Measurements from ENCODE around the gene PFN1. TPM values are rescaled to one million over a fixed set of nuclear protein-coding genes. Genes with fewer than 3 reads are reported as not detected.
A peak's percentile ranks its signal among the peaks of the same experiment; 100 is the strongest.

The PFN1 gene
- total and polyA plus RNA-seq, 8 donors: 63.6 to 195 (median 138) TPM

DNA sequence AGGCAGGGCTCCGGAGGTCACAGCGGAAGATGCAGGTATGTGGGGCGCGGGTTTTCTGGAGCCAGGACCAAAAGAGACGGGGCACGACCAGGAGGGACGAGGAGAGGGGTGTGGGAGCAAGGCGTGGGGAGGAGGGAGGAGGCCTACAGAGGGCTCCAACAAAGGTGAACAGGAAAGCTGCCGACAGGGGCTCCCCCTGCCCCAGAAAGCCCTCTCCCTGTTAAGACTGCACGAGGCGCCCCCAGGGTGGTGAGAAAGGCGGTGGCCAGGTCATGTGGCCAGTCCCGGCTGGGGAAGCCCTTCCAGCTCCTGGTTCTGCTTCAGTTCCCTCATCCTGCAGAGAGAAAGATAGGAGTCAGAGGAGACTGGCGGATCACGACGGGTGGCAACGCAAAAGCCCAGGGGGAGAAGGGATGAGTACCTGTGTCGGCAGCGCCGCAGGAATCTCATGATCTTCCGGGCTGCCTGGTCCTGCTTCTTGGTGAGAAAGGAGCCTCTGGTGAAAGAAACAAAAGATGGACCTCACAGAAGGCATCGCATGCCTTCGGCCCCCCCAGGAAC lies 20.2 kb upstream of the PFN1 start:
- Histone ChIP-seq H3K4me3 (peak overlapping the region; percentile 37 to 74 (median 61)), H3K27me3 (no peaks in the 10 kb centered on the region), H3K4me1 (peaks cover 0 to 19% (median 10%) of the 10 kb centered on the region in 3 donors), H3K27ac (peak overlapping the region; percentile 88 to 96 (median 92)), H3K36me3 (peaks cover 0 to 9% (median 0%) of the 10 kb centered on the region in 3 donors), H3K9me3 (no peaks in the 10 kb centered on the region)
- DNase-seq: peak in 1 of 6 donors; percentile 52
- TF ChIP-seq, protein P1, sequence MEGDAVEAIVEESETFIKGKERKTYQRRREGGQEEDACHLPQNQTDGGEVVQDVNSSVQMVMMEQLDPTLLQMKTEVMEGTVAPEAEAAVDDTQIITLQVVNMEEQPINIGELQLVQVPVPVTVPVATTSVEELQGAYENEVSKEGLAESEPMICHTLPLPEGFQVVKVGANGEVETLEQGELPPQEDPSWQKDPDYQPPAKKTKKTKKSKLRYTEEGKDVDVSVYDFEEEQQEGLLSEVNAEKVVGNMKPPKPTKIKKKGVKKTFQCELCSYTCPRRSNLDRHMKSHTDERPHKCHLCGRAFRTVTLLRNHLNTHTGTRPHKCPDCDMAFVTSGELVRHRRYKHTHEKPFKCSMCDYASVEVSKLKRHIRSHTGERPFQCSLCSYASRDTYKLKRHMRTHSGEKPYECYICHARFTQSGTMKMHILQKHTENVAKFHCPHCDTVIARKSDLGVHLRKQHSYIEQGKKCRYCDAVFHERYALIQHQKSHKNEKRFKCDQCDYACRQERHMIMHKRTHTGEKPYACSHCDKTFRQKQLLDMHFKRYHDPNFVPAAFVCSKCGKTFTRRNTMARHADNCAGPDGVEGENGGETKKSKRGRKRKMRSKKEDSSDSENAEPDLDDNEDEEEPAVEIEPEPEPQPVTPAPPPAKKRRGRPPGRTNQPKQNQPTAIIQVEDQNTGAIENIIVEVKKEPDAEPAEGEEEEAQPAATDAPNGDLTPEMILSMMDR (IDR thresholded peaks at IDR 0.05): no peak
- FAIRE-seq: no peak
- ATAC-seq: no peak
- WGBS, 2 donors: 42 to 43% methylated on average over 23 of the region's 23 CpGs
- intact Hi-C loops (cut with DNase I): no loop called here

DNA sequence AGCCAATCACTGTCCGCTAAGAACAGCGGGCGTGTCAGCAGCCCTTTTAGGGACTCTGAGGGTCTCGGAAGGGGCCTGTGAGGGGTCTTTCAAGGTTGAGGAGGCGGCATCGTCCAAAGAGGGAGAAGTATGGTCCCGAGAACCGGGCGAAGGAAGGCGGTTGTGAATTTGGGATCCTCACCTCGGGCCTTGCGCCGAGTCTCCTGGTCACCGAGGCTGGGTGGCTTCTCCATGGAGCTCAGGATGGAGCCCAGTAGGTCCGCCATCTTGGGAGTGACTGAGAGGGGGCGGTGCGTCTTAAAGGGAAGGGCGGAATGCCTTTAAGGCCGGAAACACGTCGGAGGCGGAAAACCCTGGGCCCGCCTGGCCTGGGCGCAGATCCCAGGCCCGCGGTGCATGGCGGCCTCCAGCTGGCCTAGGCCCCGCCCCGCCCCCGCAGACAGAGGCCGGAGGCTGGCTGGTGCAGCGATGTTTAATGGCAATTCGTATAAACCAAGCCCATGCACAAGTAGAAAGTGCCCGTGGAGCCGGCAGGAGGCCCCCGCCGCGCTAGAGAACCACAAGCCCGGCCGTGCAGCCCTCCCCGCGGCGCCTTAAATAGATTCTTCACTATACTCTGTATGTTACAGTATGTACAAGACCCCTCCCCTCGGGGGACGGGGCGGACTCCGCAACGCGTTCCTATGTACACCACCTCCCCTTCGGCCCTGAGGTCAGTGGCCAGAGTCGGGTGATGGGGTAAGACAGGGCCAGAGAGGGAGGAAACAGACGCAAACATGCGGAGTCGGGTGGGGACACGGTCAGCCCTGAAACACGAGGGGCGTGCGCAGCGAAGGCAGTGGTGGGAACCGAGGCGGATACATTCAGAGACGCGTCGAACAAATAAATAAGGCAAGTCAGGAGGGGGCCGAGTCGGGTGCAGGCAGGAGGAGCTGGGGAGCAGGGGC lies 19.5 kb upstream of the PFN1 start, which contains the start of gene SPAG7:
Gene SPAG7, minus strand, starts transcription at position 279 of the 947 bp plus-strand sequence. Its CDS starts 13 bp downstream, at position 266.
- WGBS, 2 donors: 1% methylated on average over 66 of the region's 66 CpGs
- DNase-seq (peak; percentile 94 to 97 (median 96)), FAIRE-seq (peak; percentile 80), ATAC-seq (peak; percentile 81 to 88 (median 84))
- H3K4me1 ChIP-seq: peaks cover 0 to 19% (median 10%) of the 10 kb centered on the region in 3 donors
- H3K9me3 ChIP-seq: no peaks in the 10 kb centered on the region
- intact Hi-C loops (cut with DNase I): no loop called here
- peak within 1 kb of the TSS; percentile 51 to 74 (median 72) for H3K4me3 ChIP-seq
- H3K27me3 ChIP-seq: no peaks in the 10 kb centered on the region
- peak within 1 kb of the TSS; percentile 88 to 96 (median 92) for H3K27ac ChIP-seq
- TF ChIP-seq, protein P1 (IDR thresholded peaks at IDR 0.05): no peak
- peaks cover 0 to 8% (median 0%) of the 10 kb centered on the region in 3 donors for H3K36me3 ChIP-seq

DNA sequence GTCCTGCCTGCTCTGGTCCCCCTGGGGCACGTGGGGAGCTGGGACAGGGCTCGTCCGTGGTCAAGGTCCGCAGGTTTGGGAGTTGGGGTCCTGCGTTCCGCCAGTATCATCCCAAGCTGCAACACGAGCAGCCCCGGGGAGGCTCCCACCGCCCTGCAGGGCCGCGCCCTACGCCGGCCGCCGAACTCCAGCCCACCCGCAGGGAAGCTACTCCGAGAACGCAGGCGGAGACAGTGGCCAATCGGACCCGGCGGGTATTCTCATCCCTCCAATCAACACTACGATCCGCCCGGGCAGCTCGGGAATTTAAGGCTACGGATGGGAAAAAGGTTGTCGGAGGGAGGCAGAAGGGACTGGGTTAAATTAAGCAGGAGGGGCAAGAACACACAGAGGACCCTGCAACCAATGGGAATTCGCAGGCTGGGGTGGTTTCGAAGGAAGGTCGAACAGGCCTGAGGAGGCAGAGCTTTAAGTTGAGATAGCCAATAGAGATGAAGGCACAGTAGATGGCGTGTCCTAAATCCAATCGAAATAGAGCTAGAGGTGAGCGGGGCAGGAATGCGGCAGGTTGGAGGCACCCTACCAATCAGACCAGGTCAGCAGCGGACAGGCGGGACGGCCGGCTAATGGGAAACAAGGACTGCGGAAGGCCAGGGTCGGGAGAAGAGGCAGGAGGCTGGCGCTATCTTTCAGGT lies 18.7 kb upstream of the PFN1 start:
- H3K36me3 ChIP-seq: no peaks in the 10 kb centered on the region
- H3K27me3 ChIP-seq: no peaks in the 10 kb centered on the region
- ATAC-seq (peak; percentile 84 to 91 (median 86)), FAIRE-seq (peak; percentile 98), DNase-seq (peak; percentile 88 to 99 (median 98))
- WGBS, 2 donors: 0 to 1% methylated on average over 42 of the region's 42 CpGs
- H3K4me3 ChIP-seq: peak overlapping the region; percentile 51 to 74 (median 72)
- intact Hi-C loops (cut with DNase I): no loop called here
- H3K9me3 ChIP-seq: no peaks in the 10 kb centered on the region
- H3K27ac ChIP-seq: peak overlapping the region; percentile 88 to 96 (median 92)
- peaks cover 0 to 19% (median 10%) of the 10 kb centered on the region in 3 donors for H3K4me1 ChIP-seq
- TF ChIP-seq, protein P1 (IDR thresholded peaks at IDR 0.05): no peak

DNA sequence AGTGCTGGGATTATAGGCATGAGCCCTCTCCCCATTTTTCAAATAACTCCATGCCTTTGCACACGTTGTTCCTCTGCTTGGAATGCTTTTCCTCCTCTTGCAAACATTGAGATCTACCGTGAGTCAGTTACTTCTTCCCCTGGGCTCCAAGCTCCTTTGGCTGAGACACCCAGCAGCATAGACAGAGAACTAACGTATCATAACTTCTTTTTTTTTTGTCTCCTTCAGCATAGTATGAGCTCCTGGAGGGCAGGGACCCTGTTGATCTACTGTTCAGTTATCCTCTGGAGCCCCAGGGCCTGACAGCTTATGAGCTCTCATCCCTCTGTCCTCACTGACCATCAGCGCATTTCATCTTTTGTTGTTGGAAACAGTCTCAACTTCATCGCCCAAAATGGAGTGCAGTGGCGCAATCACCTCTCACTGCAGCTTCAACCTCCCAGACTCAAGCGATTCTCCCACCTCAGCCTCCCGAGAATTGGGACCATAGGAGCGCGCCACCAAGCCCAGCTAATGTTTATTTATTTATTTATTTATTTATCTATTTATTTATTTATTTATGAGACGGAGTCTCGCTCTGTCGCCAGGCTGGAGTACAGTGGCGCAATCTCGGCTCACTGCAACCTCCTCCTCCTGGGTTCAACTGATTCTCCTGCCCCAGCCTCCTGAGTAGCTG lies 17.1 kb upstream of the PFN1 start:
- no peaks in the 10 kb centered on the region for H3K27me3 ChIP-seq
- H3K9me3 ChIP-seq: no peaks in the 10 kb centered on the region
- peaks cover 0 to 19% (median 10%) of the 10 kb centered on the region in 3 donors for H3K4me1 ChIP-seq
- no peaks in the 10 kb centered on the region for H3K36me3 ChIP-seq
- intact Hi-C loops (cut with DNase I): no loop called here
- WGBS, 2 donors: 96 to 98% methylated on average over 15 of the region's 15 CpGs
- no peak overlapping the region for H3K4me3 ChIP-seq
- FAIRE-seq: no peak
- DNase-seq: no peak
- ATAC-seq: no peak
- TF ChIP-seq, protein P1 (IDR thresholded peaks at IDR 0.05): no peak
- H3K27ac ChIP-seq: peak overlapping the region in 1 of 4 donors; percentile 92

All from pancreas (tissue), 10 donors.